ENCODE data around the gene PDE4D. TPM values are rescaled to one million over a fixed set of nuclear protein-coding genes. Genes with fewer than 3 reads are reported as not detected.

Gene PDE4D
- total and polyA plus RNA-seq, 3 experiments from 2014 or later = 5.6 to 18.3 (median 17.7) TPM

DNA sequence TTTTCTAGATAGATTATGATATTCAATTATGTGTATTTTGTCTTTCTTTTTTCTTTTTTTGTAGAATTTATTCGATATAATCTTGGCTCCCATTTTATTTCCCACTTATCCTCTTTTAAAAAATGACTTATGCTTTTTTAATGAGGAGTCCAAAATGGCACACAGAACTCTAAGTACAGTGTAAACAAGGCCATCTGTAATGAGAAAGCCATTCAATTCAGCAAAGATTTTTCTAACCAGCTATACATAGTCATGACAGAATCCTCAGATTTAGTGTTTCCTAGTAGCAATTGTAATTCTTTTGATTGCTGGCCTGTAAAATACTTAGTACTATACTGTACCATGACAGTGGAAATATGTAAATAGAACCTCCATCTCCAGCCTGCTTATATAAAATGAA is 659.3 kb downstream of the PDE4D start:
- no peaks in the 10 kb centered on the region for H3K27me3 ChIP-seq (ENCODE audit: insufficient read depth, low read length, poor library complexity, severe bottlenecking)
- H3K9me3 ChIP-seq (ENCODE audit: low read length) = no peaks in the 10 kb centered on the region
- no peaks in the 10 kb centered on the region for H3K9me3 Mint-ChIP-seq
- no peak overlapping the region for H3K4me3 Mint-ChIP-seq
- H3K4me1 ChIP-seq (ENCODE audit: insufficient read depth, low read length) = no peaks in the 10 kb centered on the region
- H3K27me3 Mint-ChIP-seq = peaks cover 3 to 19% of the 10 kb centered on the region in 2 donors
- DNase-seq = no peak
- ChIA-PET POLR2A (no interaction called here), CTCF (no interaction called here)
- no peaks in the 10 kb centered on the region for H3K36me3 ChIP-seq (ENCODE audit: insufficient read depth, low read length)
- no peak overlapping the region for H3K4me3 ChIP-seq (ENCODE audit: low read length)
- H3K36me3 Mint-ChIP-seq = no peaks in the 10 kb centered on the region
- no peak overlapping the region for H3K27ac ChIP-seq (ENCODE audit: low read depth, low read length)
- H3K27ac Mint-ChIP-seq = no peak overlapping the region
- peaks cover 0 to 14% (median 8%) of the 10 kb centered on the region in 3 donors for H3K4me1 Mint-ChIP-seq

GRCh38 chr5:59231221-59231931 is 662.1 kb downstream of the PDE4D start:
- peaks cover 4 to 17% of the 10 kb centered on the region in 2 donors for H3K27me3 Mint-ChIP-seq
- no peaks in the 10 kb centered on the region for H3K4me1 ChIP-seq (ENCODE audit: insufficient read depth, low read length)
- H3K4me3 Mint-ChIP-seq = no peak overlapping the region
- no peak overlapping the region for H3K27ac ChIP-seq (ENCODE audit: low read depth, low read length)
- no peaks in the 10 kb centered on the region for H3K9me3 ChIP-seq (ENCODE audit: low read length)
- H3K36me3 ChIP-seq (ENCODE audit: insufficient read depth, low read length) = no peaks in the 10 kb centered on the region
- H3K27me3 ChIP-seq (ENCODE audit: insufficient read depth, low read length, poor library complexity, severe bottlenecking) = no peaks in the 10 kb centered on the region
- no peak overlapping the region for H3K27ac Mint-ChIP-seq
- ChIA-PET POLR2A (no interaction called here), CTCF (no interaction called here)
- H3K4me3 ChIP-seq (ENCODE audit: low read length) = no peak overlapping the region
- H3K9me3 Mint-ChIP-seq = no peaks in the 10 kb centered on the region
- no peaks in the 10 kb centered on the region for H3K36me3 Mint-ChIP-seq
- peaks cover 0 to 9% (median 0%) of the 10 kb centered on the region in 3 donors for H3K4me1 Mint-ChIP-seq
- no peak for DNase-seq

- Mint-ChIP-seq H3K27ac (no peak overlapping the region), H3K27me3 (peaks cover 2 to 22% of the 10 kb centered on the region in 2 donors)
Measured at GRCh38 chr5:59222687-59223511, 670.6 kb downstream of the PDE4D start.

DNA sequence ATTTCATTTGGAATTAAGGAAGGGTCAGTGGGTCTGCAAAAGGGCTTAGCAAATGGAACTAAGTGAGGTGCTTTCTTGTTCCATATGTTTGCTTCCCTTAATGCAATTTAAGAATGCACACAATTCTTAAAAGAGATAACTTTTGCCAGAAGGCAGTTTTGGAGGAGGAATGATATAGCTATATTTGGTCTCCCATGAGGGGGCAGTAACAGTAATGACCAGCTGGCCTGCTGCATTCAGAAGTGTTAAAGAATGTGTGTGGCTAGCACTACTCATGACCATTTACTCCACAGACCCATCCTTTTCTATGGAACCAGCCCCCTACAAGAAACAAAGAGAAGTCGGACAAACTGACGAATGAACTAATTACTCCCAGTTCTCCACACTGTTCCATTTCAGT is 671.8 kb downstream of the PDE4D start:
- peaks cover 0 to 5% (median 2%) of the 10 kb centered on the region in 5 donors for H3K9me3 Mint-ChIP-seq
- Histone ChIP-seq H3K9me3 (ENCODE audit: low read length) (no peaks in the 10 kb centered on the region), H3K27ac (ENCODE audit: low read depth, low read length) (no peak overlapping the region), H3K4me3 (ENCODE audit: low read length) (no peak overlapping the region), H3K36me3 (ENCODE audit: insufficient read depth, low read length) (no peaks in the 10 kb centered on the region), H3K4me1 (ENCODE audit: insufficient read depth, low read length) (no peaks in the 10 kb centered on the region), H3K27me3 (ENCODE audit: insufficient read depth, low read length, poor library complexity, severe bottlenecking) (no peaks in the 10 kb centered on the region)
- no peak overlapping the region for H3K27ac Mint-ChIP-seq
- ChIA-PET CTCF (no interaction called here), POLR2A (no interaction called here)
- peaks cover 4 to 21% of the 10 kb centered on the region in 2 donors for H3K27me3 Mint-ChIP-seq
- H3K4me3 Mint-ChIP-seq = no peak overlapping the region
- H3K4me1 Mint-ChIP-seq = no peaks in the 10 kb centered on the region
- H3K36me3 Mint-ChIP-seq = no peaks in the 10 kb centered on the region
- no peak for DNase-seq

More at GRCh38 chr5:59222687-59223511, 670.6 kb downstream of the PDE4D start:
- ChIA-PET CTCF (interaction anchor here (0.8 to 1.5 kb wide), 2 partner anchors 11 to 158 kb away, joined by 3 to 5 read pairs; no protein-coding TSS in a partner anchor), POLR2A (no interaction called here)
- Mint-ChIP-seq H3K36me3 (no peaks in the 10 kb centered on the region), H3K9me3 (peaks cover 0 to 5% (median 2%) of the 10 kb centered on the region in 5 donors), H3K4me3 (no peak overlapping the region), H3K4me1 (no peaks in the 10 kb centered on the region)
- H3K27ac ChIP-seq (ENCODE audit: low read depth, low read length) = no peak overlapping the region
- no peak overlapping the region for H3K4me3 ChIP-seq (ENCODE audit: low read length)
- H3K36me3 ChIP-seq (ENCODE audit: insufficient read depth, low read length) = no peaks in the 10 kb centered on the region
- no peaks in the 10 kb centered on the region for H3K9me3 ChIP-seq (ENCODE audit: low read length)
- no peak for DNase-seq
- no peaks in the 10 kb centered on the region for H3K27me3 ChIP-seq (ENCODE audit: insufficient read depth, low read length, poor library complexity, severe bottlenecking)
- H3K4me1 ChIP-seq (ENCODE audit: insufficient read depth, low read length) = no peaks in the 10 kb centered on the region

DNA sequence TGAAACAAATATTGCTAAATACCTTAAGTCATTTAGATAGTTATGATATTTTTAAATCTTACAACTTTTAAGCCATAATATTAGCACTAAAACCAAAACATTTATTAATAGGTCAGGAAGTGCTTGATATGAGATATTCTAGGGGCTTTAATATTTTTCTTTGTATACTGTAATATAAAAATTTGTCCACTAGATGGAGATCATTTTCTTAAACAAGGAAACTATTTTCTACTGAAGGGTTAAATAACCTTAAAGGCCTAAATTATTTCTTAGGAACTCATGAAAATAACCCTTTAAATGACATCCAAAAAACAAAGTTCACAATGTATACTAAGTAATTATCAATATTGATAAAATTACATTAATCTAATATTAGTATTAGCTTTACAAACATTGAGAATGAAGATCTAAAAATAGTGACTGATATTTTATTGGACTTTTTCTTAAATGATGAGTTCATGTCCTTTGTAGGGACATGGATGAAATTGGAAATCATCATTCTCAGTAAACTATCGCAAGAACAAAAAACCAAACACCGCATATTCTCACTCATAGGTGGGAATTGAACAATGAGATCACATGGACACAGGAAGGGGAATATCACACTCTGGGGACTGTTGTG is 675.0 kb downstream of the PDE4D start:
- Histone ChIP-seq H3K9me3 (ENCODE audit: low read length) (no peaks in the 10 kb centered on the region), H3K36me3 (ENCODE audit: insufficient read depth, low read length) (no peaks in the 10 kb centered on the region), H3K4me3 (ENCODE audit: low read length) (no peak overlapping the region), H3K27ac (ENCODE audit: low read depth, low read length) (no peak overlapping the region), H3K27me3 (ENCODE audit: insufficient read depth, low read length, poor library complexity, severe bottlenecking) (no peaks in the 10 kb centered on the region), H3K4me1 (ENCODE audit: insufficient read depth, low read length) (no peaks in the 10 kb centered on the region)
- Mint-ChIP-seq H3K36me3 (no peaks in the 10 kb centered on the region), H3K27me3 (peaks cover 10 to 32% of the 10 kb centered on the region in 2 donors), H3K4me3 (no peak overlapping the region), H3K9me3 (no peaks in the 10 kb centered on the region), H3K4me1 (no peaks in the 10 kb centered on the region), H3K27ac (no peak overlapping the region)
- DNase-seq = no peak
- POLR2A ChIA-PET = no interaction called here
- CTCF ChIA-PET = no interaction called here

DNA sequence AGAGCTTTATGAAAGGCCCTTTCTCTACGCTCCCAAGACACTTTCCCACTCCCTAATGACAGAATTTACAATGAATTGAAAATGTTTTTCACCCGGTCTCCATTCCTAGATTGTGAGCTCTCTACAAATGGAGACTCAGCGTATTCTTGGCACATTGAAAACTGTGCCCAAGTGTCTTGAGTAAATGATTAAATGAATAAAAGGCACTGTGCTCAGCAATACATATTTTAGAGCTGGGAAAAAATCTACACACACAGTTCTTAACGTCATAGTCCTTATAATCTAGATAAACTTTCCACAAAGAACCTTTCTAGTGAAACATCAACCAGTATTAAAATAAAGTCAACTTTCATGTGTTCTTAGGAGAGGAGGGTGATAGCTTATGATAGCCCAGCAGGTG is 676.7 kb downstream of the PDE4D start:
- Mint-ChIP-seq H3K27ac (no peak overlapping the region), H3K4me1 (no peaks in the 10 kb centered on the region), H3K36me3 (no peaks in the 10 kb centered on the region), H3K27me3 (peaks cover 13 to 38% of the 10 kb centered on the region in 2 donors), H3K9me3 (no peaks in the 10 kb centered on the region), H3K4me3 (no peak overlapping the region)
- H3K27me3 ChIP-seq (ENCODE audit: insufficient read depth, low read length, poor library complexity, severe bottlenecking) = no peaks in the 10 kb centered on the region
- H3K4me3 ChIP-seq (ENCODE audit: low read length) = no peak overlapping the region
- no peaks in the 10 kb centered on the region for H3K4me1 ChIP-seq (ENCODE audit: insufficient read depth, low read length)
- no peaks in the 10 kb centered on the region for H3K36me3 ChIP-seq (ENCODE audit: insufficient read depth, low read length)
- ChIA-PET POLR2A (no interaction called here), CTCF (interaction anchor here (1.6 kb wide), 1 partner anchor 29 kb away, joined by 5 read pairs; no protein-coding TSS in a partner anchor)
- no peak for DNase-seq
- no peaks in the 10 kb centered on the region for H3K9me3 ChIP-seq (ENCODE audit: low read length)
- no peak overlapping the region for H3K27ac ChIP-seq (ENCODE audit: low read depth, low read length)

DNA sequence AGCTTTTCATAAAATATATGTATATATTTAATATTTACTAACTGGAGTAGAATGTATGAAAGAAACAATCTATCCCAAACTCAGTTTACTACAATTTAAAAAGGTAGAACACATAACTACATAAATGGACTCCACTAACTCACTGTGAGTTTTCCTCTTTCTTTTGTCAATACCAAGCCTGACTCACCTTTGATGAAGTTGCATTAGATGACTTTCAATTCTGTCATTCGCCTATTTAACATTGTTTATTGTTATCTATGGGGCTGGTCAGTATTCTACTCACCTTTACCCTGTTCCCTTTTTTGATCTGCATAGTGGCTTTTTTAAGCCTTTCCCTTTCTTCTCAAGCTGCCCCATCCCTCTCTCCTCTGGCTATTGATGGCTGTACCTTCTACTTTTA is 680.9 kb downstream of the PDE4D start:
- H3K4me1 Mint-ChIP-seq = no peaks in the 10 kb centered on the region
- Histone ChIP-seq H3K9me3 (ENCODE audit: low read length) (no peaks in the 10 kb centered on the region), H3K4me1 (ENCODE audit: insufficient read depth, low read length) (no peaks in the 10 kb centered on the region), H3K27ac (ENCODE audit: low read depth, low read length) (no peak overlapping the region), H3K27me3 (ENCODE audit: insufficient read depth, low read length, poor library complexity, severe bottlenecking) (no peaks in the 10 kb centered on the region), H3K4me3 (ENCODE audit: low read length) (no peak overlapping the region), H3K36me3 (ENCODE audit: insufficient read depth, low read length) (no peaks in the 10 kb centered on the region)
- POLR2A ChIA-PET = no interaction called here
- H3K9me3 Mint-ChIP-seq = no peaks in the 10 kb centered on the region
- H3K27ac Mint-ChIP-seq = no peak overlapping the region
- no peak for DNase-seq
- H3K36me3 Mint-ChIP-seq = no peaks in the 10 kb centered on the region
- H3K4me3 Mint-ChIP-seq = no peak overlapping the region
- CTCF ChIA-PET = no interaction called here
- H3K27me3 Mint-ChIP-seq = peaks cover 15 to 34% of the 10 kb centered on the region in 2 donors

DNA sequence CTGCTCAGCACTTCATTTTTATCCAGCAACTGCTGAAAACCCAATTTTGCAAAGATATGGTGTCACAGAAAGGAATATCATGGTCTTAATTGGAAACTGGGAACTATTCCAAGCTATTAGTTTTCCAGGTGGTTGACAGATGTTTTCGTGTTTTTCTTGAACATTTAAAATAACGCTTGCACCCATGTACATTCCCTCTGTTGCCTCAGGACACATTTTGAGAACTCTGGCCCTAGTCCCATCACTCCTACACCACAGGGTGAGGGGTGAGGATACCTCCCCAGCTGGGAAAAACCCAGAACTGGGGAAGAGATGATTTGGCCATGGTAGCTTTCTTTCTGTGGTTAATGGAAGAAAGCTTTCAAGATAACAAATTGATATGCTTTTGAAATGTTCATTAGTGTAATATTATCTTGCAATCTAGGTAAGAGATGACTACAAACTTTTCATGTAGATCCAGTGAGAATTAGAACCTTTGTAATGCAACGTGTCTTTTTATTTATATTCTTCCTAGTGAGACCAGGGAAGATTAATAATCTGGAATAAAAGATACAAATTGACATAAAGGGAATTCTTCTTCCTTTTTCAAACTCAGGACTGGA is 683.7 kb downstream of the PDE4D start:
- ChIA-PET CTCF (no interaction called here), POLR2A (no interaction called here)
- Histone ChIP-seq H3K4me1 (ENCODE audit: insufficient read depth, low read length) (no peaks in the 10 kb centered on the region), H3K9me3 (ENCODE audit: low read length) (no peaks in the 10 kb centered on the region), H3K27me3 (ENCODE audit: insufficient read depth, low read length, poor library complexity, severe bottlenecking) (no peaks in the 10 kb centered on the region), H3K4me3 (ENCODE audit: low read length) (no peak overlapping the region), H3K36me3 (ENCODE audit: insufficient read depth, low read length) (no peaks in the 10 kb centered on the region), H3K27ac (ENCODE audit: low read depth, low read length) (no peak overlapping the region)
- no peak overlapping the region for H3K4me3 Mint-ChIP-seq
- no peaks in the 10 kb centered on the region for H3K36me3 Mint-ChIP-seq
- peaks cover 0 to under 1% (median 0%) of the 10 kb centered on the region in 5 donors for H3K9me3 Mint-ChIP-seq
- no peak for DNase-seq
- H3K4me1 Mint-ChIP-seq = no peaks in the 10 kb centered on the region
- H3K27ac Mint-ChIP-seq = no peak overlapping the region
- H3K27me3 Mint-ChIP-seq = peaks cover 8 to 25% of the 10 kb centered on the region in 2 donors
